ENCODE results near the gene NRBF2. TPM values are rescaled to one million over a fixed set of nuclear protein-coding genes. Genes with fewer than 3 reads are reported as not detected.

Gene NRBF2
- total and polyA plus RNA-seq, 2 donors (not counting 1 experiment from before 2014, with no cell fraction given): 8.3 to 24.6 TPM

- WGBS (ENCODE audit: insufficient coverage): 80% methylated on average over 2 of the region's 5 CpGs
- no peaks in the 10 kb centered on the region for H3K9me3 ChIP-seq (ENCODE audit: control extremely low read depth in 1 of 3, control insufficient read depth in 2 of 3, insufficient read depth in 1 of 3, low read length in 2 of 3)
- no peak overlapping the region for H3K4me3 ChIP-seq (ENCODE audit: control extremely low read depth in 1 of 5, extremely low read depth in 1 of 5, insufficient read depth in 1 of 5, low read depth in 2 of 5, low read length in 4 of 5)
- DNase-seq (no peak), ATAC-seq (ENCODE audit: low read depth) (no peak)
- H3K79me2 ChIP-seq (ENCODE audit: control insufficient read depth, insufficient read depth, low read length): peaks cover 99% of the 10 kb centered on the region
- H3K27me3 ChIP-seq (replicated peaks in 1 of 4; ENCODE audit: control extremely low read depth in 1 of 4, control insufficient read depth in 3 of 4, insufficient read depth in 4 of 4, low read length in 3 of 4): no peaks in the 10 kb centered on the region
- POLR2A ChIA-PET: no interaction called here
- intact Hi-C loops (cut with micrococcal nuclease): no loop called here
- H3K9ac ChIP-seq (ENCODE audit: low read length): no peak overlapping the region
- Mint-ChIP-seq H3K27me3 (no peaks in the 10 kb centered on the region), H3K9me3 (ENCODE audit: insufficient read depth) (no peaks in the 10 kb centered on the region), H3K4me3 (peak overlapping the region; percentile 58), H3K27ac (no peak overlapping the region), H3K4me1 (peaks cover 58% of the 10 kb centered on the region)
- no peak overlapping the region for H3K27ac ChIP-seq (ENCODE audit: low read length in 2 of 2)
- CTCF ChIA-PET: interaction anchor here (5.9 kb wide), 1 partner anchor 13 kb away, joined by 56 read pairs; no protein-coding TSS in a partner anchor
- peaks cover 0 to 8% of the 10 kb centered on the region in 2 donors for H3K4me1 ChIP-seq (ENCODE audit: control insufficient read depth in 2 of 2, insufficient read depth in 2 of 2, low read length in 2 of 2)
- H2AFZ ChIP-seq (ENCODE audit: insufficient read depth, low read depth, low read length, poor library complexity, severe bottlenecking): no peak overlapping the region
- H3K4me2 ChIP-seq (replicated peaks; ENCODE audit: low read depth, low read length, poor library complexity, severe bottlenecking): peak overlapping the region; percentile 17
- peaks cover 2 to 33% of the 10 kb centered on the region in 2 experiments for H3K36me3 ChIP-seq (replicated peaks in 1 of 2; ENCODE audit: control extremely low read depth in 1 of 2, control insufficient read depth in 1 of 2, extremely low read depth in 1 of 2, insufficient read depth in 2 of 2, low read length in 1 of 2)
- TF ChIP-seq EZH2 (IDR thresholded peaks at IDR 0.05; ENCODE audit: borderline replicate concordance, insufficient read depth, low read depth, low read length, poor library complexity, severe bottlenecking) (no peak), CTCF (IDR thresholded peaks at IDR 0.05) (no peak)
- peaks cover 74% of the 10 kb centered on the region for H4K20me1 ChIP-seq (ENCODE audit: control insufficient read depth, insufficient read depth, low read length, poor library complexity, severe bottlenecking)
Measured at GRCh38 chr10:63143987-63144386, 10.9 kb downstream of the NRBF2 start.

- Histone ChIP-seq H3K79me2 (ENCODE audit: control insufficient read depth, insufficient read depth, low read length) (peaks cover 97% of the 10 kb centered on the region), H3K9me3 (ENCODE audit: control extremely low read depth in 1 of 3, control insufficient read depth in 2 of 3, insufficient read depth in 1 of 3, low read length in 2 of 3) (no peaks in the 10 kb centered on the region), H3K9ac (ENCODE audit: low read length) (no peak overlapping the region), H3K4me3 (ENCODE audit: control extremely low read depth in 1 of 5, extremely low read depth in 1 of 5, insufficient read depth in 1 of 5, low read depth in 2 of 5, low read length in 4 of 5) (no peak overlapping the region), H3K27me3 (replicated peaks in 1 of 4; ENCODE audit: control extremely low read depth in 1 of 4, control insufficient read depth in 3 of 4, insufficient read depth in 4 of 4, low read length in 3 of 4) (no peaks in the 10 kb centered on the region), H3K27ac (ENCODE audit: low read length in 2 of 2) (no peak overlapping the region), H4K20me1 (ENCODE audit: control insufficient read depth, insufficient read depth, low read length, poor library complexity, severe bottlenecking) (peaks cover 66% of the 10 kb centered on the region), H2AFZ (ENCODE audit: insufficient read depth, low read depth, low read length, poor library complexity, severe bottlenecking) (no peak overlapping the region), H3K4me1 (ENCODE audit: control insufficient read depth in 2 of 2, insufficient read depth in 2 of 2, low read length in 2 of 2) (peaks cover 0 to 8% of the 10 kb centered on the region in 2 donors), H3K36me3 (replicated peaks in 1 of 2; ENCODE audit: control extremely low read depth in 1 of 2, control insufficient read depth in 1 of 2, extremely low read depth in 1 of 2, insufficient read depth in 2 of 2, low read length in 1 of 2) (peaks cover 2 to 26% of the 10 kb centered on the region in 2 experiments), H3K4me2 (replicated peaks; ENCODE audit: low read depth, low read length, poor library complexity, severe bottlenecking) (peak overlapping the region; percentile 3)
- CTCF ChIA-PET: interaction anchor here (1.2 to 5.9 kb wide), 6 partner anchors 8 to 709 kb away, joined by 4 to 56 read pairs (median 8); no protein-coding TSS in a partner anchor
- intact Hi-C loops (cut with micrococcal nuclease): no loop called here
- POLR2A ChIA-PET: no interaction called here
- H3K27ac Mint-ChIP-seq: no peak overlapping the region
- ATAC-seq (ENCODE audit: low read depth): no peak
- no peak for DNase-seq
- peaks cover 50% of the 10 kb centered on the region for H3K4me1 Mint-ChIP-seq
- H3K27me3 Mint-ChIP-seq: no peaks in the 10 kb centered on the region
- H3K4me3 Mint-ChIP-seq: no peak overlapping the region
- TF ChIP-seq CTCF (IDR thresholded peaks at IDR 0.05) (no peak), EZH2 (IDR thresholded peaks at IDR 0.05; ENCODE audit: borderline replicate concordance, insufficient read depth, low read depth, low read length, poor library complexity, severe bottlenecking) (no peak)
- H3K9me3 Mint-ChIP-seq (ENCODE audit: insufficient read depth): no peaks in the 10 kb centered on the region
Measured at GRCh38 chr10:63145782-63146181, 12.7 kb downstream of the NRBF2 start.
